Fibroblast of the aortic adventitia (primary cell): ENCODE results near the gene BSPH1. TPM values are rescaled to one million over a fixed set of nuclear protein-coding genes. Genes with fewer than 3 reads are reported as not detected.

Experiments
- DNase-seq: peaks from one replicate; pipeline ENCODE4 v3.0.0-alpha.2; 2010; ENCODE audit warnings: low read depth
- H3K4me3 ChIP-seq: 2 replicates; pipeline ENCODE4 v1.5.1; 2011; ENCODE audit warnings: low read depth, mild to moderate bottlenecking, control low read depth, low read length, moderate library complexity
- total RNA-seq: library from RNA; depleted of rRNA; stranded (reverse); fragments of >200 nt; gene quantifications from 2 replicates; pipeline ENCODE4 v1.2.3, GENCODE V29; 2012; ENCODE audit warnings: low replicate concordance
- TF ChIP-seq, protein P1 (sequence below): IDR thresholded peaks from 2 replicates; pipeline ENCODE4 v1.5.1; 2011; ENCODE audit warnings: mild to moderate bottlenecking, low read length, control low read depth, inconsistent platforms; ENCODE audit not compliant: insufficient read depth

BSPH1 gene, protein sequence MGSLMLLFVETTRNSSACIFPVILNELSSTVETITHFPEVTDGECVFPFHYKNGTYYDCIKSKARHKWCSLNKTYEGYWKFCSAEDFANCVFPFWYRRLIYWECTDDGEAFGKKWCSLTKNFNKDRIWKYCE
- total RNA-seq: not detected in 2 replicates

DNA sequence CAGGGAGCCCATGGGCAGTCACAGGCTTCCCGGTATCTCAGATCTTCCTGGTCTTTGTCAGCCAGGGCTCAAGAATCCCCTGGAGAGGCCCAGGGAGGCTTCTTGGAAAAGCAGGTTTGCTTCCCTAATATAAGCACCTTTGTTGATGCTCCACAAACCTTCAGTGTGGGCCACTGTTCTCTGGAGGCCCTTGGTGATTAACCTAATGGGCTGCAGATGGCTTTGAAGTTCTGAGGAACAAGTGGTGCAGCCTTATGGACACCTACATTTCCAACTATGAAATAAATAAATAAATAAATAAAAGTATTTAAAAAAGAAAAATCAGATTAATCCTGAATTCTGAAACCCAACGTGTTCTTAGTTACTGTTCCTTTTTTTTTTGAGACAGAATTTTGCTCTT is at the start of gene BSPH1:
TSS of gene BSPH1 (minus strand) at position 101 of the 400 bp plus-strand sequence. CDS start at position 12, 89 bp downstream.
- DNase-seq: no peak
- TF ChIP-seq, protein P1, sequence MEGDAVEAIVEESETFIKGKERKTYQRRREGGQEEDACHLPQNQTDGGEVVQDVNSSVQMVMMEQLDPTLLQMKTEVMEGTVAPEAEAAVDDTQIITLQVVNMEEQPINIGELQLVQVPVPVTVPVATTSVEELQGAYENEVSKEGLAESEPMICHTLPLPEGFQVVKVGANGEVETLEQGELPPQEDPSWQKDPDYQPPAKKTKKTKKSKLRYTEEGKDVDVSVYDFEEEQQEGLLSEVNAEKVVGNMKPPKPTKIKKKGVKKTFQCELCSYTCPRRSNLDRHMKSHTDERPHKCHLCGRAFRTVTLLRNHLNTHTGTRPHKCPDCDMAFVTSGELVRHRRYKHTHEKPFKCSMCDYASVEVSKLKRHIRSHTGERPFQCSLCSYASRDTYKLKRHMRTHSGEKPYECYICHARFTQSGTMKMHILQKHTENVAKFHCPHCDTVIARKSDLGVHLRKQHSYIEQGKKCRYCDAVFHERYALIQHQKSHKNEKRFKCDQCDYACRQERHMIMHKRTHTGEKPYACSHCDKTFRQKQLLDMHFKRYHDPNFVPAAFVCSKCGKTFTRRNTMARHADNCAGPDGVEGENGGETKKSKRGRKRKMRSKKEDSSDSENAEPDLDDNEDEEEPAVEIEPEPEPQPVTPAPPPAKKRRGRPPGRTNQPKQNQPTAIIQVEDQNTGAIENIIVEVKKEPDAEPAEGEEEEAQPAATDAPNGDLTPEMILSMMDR: no peak
- no peak within 1 kb of the TSS for H3K4me3 ChIP-seq

DNA sequence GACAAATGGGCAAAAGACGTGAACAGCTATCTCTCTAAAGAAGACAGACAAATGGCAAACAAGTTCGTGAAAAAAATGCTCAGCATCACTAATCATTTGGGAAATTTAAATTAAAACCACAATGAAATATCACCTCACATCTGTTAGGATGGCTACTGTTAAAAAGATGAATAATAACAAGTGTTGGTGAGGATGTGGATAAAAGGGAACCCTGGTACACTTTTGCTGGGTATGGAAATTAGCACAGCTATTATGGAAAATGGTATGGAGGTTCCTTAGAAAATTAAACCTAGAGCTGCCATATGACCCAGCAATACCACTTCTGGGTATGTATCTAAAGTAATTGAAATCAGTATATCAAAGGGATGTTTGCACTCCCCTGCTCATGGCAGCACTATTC is 44.8 kb upstream of the BSPH1 start:
- TF ChIP-seq, protein P1: no peak
- DNase-seq: no peak
- no peak overlapping the region for H3K4me3 ChIP-seq

DNA sequence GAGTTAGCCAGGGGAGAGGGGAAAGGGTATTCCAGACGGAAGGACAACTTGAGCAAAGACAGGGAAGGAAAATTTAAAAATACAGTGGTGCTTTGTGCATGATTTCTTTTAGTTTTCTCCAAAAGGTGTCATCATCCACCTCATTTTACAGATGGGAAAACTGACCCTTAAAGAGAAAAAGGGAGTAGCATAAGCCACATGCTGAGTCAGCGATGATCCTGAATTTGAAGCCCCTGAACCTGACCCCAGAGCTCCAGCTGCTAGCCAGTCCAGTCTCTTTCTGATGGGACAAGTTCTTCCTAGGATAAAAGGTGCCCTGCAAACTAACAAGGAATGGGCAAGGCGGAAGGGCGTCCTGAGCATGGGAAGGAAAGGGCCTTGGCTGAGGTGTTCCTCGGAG is 41.6 kb upstream of the BSPH1 start:
- no peak for DNase-seq
- H3K4me3 ChIP-seq: no peak overlapping the region
- TF ChIP-seq, protein P1: no peak

DNA sequence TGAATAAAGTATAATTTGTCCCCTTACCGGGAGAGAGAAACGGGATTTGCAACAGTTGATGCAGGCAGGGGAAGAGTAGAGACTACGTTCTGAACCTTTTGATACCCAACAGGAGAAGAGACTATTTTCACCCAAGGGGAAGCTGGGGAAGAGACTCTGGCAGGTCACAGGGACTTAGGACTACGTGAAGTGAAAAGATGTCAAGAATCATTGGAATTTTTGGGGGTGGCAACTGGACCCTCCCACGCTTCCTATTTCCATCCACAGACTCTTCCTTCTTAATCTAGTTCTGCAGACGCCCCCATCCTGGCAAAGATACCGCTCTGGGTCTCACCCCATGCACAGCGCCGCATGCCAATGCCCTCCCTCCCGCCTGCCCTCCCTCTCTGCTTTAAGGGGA is 38.1 kb upstream of the BSPH1 start:
- no peak for DNase-seq
- H3K4me3 ChIP-seq: no peak overlapping the region
- TF ChIP-seq, protein P1: no peak

DNA sequence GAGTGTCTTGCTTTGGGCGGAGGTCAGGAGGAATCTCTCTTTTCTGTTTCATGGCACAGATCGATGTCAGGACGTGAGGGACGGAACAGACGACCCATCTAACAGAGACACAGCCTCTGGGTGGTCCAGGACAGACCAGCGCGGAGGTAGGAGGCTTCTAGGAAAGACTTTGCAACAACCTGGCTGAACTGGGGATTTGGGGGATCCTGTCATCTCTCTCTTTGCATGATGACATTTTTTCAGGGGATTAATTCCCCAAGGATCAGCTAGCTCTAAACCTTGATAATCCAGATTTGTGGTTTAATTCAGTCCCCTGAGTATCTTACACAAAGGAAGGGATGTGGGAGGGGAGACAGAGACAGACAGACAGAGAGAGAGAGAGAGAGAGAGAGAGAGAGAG is 37.5 kb upstream of the BSPH1 start:
- H3K4me3 ChIP-seq: no peak overlapping the region
- no peak for DNase-seq
- TF ChIP-seq, protein P1: no peak

DNA sequence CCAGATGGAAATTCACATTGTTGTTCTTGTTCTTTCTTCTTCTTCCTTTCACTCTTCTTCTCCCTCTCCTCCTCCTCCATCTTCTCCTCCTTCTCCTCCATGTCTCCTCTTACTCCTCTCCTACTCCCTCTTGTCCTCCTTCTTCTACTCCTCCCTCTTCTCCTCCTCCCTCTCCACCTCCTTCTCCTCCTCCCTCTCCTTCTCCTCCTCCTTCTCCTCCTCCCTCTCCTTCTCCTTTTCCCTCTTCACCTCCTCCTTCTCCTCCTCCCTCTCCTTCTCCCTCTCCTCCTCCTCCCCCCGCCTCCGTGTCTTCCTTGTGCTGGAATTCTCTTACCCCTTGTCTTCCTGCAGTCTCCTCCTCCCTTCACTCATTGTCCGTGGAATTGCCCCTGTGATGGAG is 33.5 kb upstream of the BSPH1 start:
- H3K4me3 ChIP-seq: no peak overlapping the region
- TF ChIP-seq, protein P1: no peak
- no peak for DNase-seq

DNA sequence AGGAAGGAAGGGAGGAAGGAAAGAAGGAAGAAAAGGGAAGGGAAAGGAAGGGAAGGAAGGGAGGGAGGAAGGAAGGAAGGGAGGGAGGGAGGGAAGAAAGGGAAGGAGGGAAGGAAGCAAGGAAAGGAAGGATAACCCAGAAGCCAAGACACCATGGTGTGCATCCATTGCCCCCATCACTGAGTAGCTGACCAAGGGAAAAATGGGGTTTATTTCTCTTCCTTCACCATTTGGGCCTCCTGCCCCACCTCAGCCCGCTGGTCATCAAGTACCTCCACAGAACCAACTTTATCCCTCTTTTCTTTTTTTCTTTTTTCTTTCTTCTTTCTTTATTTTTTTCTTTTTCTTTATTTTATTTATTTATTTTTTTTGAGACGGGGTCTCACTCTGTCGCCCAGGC is 31.5 kb upstream of the BSPH1 start:
- no peak for DNase-seq

More for the DNA sequence above, 31.5 kb upstream of the BSPH1 start:
- no peak overlapping the region for H3K4me3 ChIP-seq
- TF ChIP-seq, protein P1: no peak
